ENCODE results near the gene OPN4.

DNA sequence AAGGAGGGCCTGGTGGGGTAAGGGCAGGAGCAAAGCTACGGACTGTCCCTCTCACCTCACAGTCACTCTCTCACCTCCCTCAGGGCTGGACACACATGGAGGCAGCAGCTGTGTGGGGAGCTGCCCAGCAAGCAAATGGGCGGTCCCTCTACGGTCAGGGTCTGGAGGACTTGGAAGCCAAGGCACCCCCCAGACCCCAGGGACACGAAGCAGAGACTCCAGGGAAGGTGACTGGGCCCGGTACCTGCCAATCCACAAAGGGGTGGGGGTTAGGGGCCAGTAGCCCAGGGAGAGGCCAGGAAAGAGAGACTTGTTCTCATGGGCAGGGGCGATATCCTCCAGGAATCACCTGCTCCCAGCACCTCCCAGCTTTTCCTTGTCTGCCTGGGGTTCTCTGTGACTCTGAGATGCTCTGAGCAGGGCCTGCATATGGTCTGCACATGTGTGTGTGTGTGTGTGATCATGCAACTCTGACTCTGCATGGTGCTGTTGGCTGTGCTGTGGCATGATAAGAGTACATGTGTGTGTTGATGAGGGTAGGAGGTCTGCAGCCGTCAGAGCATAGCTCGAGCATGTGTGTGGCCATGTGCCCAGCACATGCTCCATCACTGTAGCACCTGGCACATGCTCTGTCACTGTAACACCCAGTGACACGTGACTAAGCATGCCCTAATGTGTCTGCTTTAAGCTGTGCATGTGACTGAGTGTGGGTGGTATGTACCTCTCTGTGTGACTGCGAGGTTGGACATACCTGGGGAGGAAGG, 9.4 kb downstream of the OPN4 start:
- TF ChIP-seq CBX2 (IDR thresholded peaks at IDR 0.05; ENCODE audit: low read depth, low read length) (no peak), CBX2 (CRISPR knock-in tag; IDR thresholded peaks at IDR 0.05; ENCODE audit: low read depth) (no peak), SIN3A (IDR thresholded peaks at IDR 0.05; ENCODE audit: borderline replicate concordance, low read depth, low read length) (no peak), ZMYM2 (CRISPR knock-in tag; IDR thresholded peaks at IDR 0.05) (no peak), MED13 (CRISPR knock-in tag; IDR thresholded peaks at IDR 0.05) (no peak), RARA (CRISPR knock-in tag; IDR thresholded peaks at IDR 0.05) (no peak)
- TF ChIP-seq, protein P1, sequence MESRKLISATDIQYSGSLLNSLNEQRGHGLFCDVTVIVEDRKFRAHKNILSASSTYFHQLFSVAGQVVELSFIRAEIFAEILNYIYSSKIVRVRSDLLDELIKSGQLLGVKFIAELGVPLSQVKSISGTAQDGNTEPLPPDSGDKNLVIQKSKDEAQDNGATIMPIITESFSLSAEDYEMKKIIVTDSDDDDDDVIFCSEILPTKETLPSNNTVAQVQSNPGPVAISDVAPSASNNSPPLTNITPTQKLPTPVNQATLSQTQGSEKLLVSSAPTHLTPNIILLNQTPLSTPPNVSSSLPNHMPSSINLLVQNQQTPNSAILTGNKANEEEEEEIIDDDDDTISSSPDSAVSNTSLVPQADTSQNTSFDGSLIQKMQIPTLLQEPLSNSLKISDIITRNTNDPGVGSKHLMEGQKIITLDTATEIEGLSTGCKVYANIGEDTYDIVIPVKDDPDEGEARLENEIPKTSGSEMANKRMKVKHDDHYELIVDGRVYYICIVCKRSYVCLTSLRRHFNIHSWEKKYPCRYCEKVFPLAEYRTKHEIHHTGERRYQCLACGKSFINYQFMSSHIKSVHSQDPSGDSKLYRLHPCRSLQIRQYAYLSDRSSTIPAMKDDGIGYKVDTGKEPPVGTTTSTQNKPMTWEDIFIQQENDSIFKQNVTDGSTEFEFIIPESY (CRISPR knock-in tag; IDR thresholded peaks at IDR 0.05), result no peak
- TF ChIP-seq, protein P2, sequence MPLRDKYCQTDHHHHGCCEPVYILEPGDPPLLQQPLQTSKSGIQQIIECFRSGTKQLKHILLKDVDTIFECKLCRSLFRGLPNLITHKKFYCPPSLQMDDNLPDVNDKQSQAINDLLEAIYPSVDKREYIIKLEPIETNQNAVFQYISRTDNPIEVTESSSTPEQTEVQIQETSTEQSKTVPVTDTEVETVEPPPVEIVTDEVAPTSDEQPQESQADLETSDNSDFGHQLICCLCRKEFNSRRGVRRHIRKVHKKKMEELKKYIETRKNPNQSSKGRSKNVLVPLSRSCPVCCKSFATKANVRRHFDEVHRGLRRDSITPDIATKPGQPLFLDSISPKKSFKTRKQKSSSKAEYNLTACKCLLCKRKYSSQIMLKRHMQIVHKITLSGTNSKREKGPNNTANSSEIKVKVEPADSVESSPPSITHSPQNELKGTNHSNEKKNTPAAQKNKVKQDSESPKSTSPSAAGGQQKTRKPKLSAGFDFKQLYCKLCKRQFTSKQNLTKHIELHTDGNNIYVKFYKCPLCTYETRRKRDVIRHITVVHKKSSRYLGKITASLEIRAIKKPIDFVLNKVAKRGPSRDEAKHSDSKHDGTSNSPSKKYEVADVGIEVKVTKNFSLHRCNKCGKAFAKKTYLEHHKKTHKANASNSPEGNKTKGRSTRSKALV (CRISPR knock-in tag; IDR thresholded peaks at IDR 0.05), result no peak
